GM18951 (cell line): ENCODE results near the gene GAREM2.
"Not testable (repeated sequence)": the region's sequence is repeated elsewhere in the genome, so short reads cannot be mapped to it uniquely, and the experiment has no call there.

ENCODE experiments used
- POLR2A ChIP-seq: IDR thresholded peaks from 4 replicates; pipeline ENCODE4 v1.6.1; 2011; ENCODE audit warnings: mild to moderate bottlenecking; ENCODE audit not compliant: insufficient read length, insufficient read depth; ENCODE audit errors: extremely low read depth
- in situ Hi-C: fragments of 300-500 bp; cut with MboI; formaldehyde crosslinking; loops from one replicate; pipeline ENCODE4 v1.12.0; 2022; ENCODE audit warnings: low sequenced_read_pairs, mixed read lengths, inconsistent platforms; ENCODE audit not compliant: unreplicated experiment

Gene GAREM2

GRCh38 chr2:26161926-26162325, 11.0 kb upstream of the GAREM2 start:
- no peak for TF ChIP-seq POLR2A
- in situ Hi-C loops = no loop called here

DNA sequence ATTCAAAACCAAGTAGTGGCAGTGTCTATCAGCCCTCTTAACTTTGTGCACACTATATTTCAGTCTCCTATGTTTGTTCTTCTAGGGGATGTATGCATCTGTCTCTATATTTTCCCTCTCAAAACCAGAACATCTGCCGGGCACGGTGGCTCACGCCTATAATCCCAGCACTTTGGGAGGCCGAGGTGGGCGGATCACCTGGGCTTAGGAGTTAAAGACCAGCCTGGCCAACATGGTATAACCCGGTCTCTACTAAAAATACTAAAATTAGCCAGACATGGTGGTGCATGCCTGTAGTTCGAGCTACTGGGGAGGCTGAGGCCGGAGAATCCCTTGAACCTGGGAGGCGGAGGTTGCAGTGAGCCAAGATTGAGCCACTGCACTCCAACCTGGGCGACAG, 9.9 kb upstream of the GAREM2 start:
- in situ Hi-C loops = no loop called here
- no peak for TF ChIP-seq POLR2A

- TF ChIP-seq POLR2A = no peak
- in situ Hi-C loops = no loop called here
Measured at GRCh38 chr2:26164231-26164630, 8.7 kb upstream of the GAREM2 start.

DNA sequence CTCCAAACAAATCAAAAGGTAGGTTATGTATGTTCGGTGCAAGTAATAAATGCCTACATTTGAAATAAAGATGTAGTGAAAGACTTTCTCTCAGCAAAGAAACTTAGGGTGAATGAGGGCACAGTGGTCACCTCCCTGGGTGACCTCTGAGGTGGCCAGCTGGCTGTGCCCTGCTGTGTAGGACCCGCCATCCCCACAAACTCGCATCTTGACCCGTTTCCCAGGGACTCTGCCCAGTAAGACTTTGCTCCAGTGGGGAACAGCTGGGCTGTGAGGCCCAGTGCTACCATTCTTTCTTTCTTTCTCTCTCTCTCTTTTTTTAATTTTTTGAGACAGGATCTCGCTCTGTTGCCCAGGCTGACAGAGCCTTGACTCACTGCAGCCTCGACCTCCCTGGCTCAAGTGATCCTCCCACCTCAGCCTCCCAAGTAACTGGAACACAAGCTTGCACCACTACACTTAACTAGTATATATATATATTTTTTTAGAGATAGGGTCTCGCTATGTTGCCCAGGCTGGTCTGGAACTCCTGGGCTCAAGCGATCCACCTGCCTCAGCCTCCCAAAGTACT, 8.2 kb upstream of the GAREM2 start:
- in situ Hi-C loops = no loop called here
- TF ChIP-seq POLR2A = no peak

DNA sequence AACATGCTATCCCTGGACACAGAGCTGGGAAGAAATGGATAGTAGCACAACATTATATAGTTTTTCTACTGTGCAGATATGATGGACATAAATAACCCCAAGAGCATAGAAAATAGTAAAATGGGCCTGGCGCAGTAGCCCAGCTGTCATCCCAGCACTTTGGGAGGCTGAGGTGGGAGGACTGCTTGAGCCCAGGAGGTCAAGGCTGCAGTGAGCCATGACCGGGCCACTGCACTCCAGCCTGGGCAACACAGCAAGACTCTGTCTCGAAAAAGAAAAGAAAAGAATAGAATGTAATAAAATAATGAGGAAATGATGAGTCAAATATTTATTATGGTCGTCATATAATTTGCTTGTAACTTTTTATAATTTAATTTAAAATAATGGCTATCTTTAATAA, 7.5 kb upstream of the GAREM2 start:
- TF ChIP-seq POLR2A = no peak
- in situ Hi-C loops = no loop called here

DNA sequence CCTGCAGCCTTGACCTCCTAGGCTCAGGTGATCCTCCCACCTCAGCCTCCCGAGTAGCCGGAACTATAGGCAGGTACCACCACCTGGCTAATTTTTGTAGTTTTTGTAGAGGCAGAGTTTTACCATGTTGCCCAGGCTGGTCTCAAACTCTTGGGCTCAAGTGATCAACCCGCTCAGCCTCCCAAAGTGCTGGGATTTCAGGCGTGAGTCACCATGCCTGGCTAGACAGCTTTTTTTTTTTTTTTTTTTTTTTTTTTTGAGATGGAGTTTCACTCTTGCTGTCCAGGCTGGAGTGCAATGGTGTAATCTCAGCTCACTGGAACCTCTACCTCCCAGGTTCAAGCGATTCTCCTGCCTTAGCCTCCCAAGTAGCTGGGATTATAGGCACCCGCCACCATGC, 6.3 kb upstream of the GAREM2 start:
- in situ Hi-C loops = not testable (repeated sequence)

DNA sequence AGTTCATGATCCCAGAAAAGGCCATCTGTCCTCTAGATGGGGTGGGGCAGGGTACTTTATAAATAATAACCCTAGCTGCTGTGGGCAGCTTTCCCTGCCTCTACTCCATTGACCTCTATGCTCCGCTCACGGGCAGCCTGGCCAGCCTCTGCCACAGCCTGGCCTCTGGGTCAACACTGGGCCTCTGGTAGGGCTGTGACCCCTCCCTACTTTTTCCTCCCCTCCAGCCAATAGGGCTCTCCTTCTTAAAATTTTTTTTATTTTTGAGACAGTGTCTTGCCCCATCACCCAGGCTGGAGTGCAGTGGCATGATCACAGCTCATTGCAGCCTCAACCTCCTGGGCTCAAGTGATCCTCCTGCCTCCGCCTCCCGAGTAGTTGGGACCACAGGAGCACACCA, 4.1 kb upstream of the GAREM2 start:
- TF ChIP-seq POLR2A = no peak
- in situ Hi-C loops = no loop called here

GRCh38 chr2:26169226-26169625, 3.7 kb upstream of the GAREM2 start:
- in situ Hi-C loops = no loop called here
- no peak for TF ChIP-seq POLR2A

- TF ChIP-seq POLR2A = no peak
- in situ Hi-C loops = no loop called here
Measured at GRCh38 chr2:26169681-26170414, 3.0 kb upstream of the GAREM2 start.

DNA sequence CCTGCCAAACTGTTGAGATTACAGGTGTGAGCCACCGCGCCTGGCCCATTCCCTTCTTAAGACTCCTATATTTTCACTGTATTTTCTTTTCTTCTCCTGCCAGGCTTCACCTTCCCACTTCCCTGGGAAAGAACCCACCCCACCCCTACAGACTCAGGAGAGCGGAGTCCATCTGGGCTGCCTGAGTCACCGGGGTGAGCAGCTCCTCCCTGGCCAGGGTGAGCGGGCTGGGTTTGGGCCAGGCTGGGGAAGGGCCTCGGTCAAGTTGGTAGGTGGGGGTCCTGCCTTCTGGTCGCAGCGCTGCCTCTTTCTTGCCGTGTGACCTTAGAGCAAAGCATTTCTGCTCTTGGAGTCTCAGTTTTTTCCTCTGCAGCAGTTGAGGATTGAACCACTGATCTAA, 2.1 kb upstream of the GAREM2 start:
- TF ChIP-seq POLR2A = no peak
- in situ Hi-C loops = no loop called here

DNA sequence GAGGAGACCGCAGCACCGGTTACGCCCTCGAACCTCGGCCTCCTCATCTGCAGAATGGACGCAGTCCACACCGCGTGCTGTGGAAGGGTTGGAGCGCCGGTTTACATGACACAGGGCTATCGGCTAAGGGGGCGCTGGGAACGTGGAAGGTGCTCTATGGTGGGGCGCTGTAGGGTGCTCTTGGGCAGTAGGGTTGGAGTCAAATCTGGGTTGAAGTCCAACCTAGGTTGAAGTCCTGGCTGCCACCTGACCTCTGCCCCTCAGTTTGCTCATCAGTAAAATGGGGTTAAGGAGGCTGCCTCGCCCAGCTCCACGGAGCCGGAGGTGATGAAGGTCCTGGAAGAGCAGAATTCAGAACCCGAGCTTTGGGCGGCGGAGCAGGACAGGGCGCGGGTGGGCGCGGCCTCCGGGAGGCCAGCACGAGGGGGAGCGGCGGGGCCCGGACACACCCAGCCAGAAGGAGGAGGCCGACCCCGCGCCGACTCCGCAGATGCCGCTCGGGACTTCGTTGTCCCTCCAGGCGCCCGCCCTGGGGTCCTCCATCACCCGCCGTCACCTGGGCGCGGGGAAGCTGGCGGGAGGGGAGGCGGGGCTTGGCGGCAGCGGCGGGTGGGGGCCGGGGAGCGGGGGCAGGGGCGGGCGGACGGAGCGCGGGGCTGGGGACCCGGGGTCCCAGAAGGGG, 558 bp upstream of the GAREM2 start:
- in situ Hi-C loops = no loop called here
- TF ChIP-seq POLR2A = no peak

DNA sequence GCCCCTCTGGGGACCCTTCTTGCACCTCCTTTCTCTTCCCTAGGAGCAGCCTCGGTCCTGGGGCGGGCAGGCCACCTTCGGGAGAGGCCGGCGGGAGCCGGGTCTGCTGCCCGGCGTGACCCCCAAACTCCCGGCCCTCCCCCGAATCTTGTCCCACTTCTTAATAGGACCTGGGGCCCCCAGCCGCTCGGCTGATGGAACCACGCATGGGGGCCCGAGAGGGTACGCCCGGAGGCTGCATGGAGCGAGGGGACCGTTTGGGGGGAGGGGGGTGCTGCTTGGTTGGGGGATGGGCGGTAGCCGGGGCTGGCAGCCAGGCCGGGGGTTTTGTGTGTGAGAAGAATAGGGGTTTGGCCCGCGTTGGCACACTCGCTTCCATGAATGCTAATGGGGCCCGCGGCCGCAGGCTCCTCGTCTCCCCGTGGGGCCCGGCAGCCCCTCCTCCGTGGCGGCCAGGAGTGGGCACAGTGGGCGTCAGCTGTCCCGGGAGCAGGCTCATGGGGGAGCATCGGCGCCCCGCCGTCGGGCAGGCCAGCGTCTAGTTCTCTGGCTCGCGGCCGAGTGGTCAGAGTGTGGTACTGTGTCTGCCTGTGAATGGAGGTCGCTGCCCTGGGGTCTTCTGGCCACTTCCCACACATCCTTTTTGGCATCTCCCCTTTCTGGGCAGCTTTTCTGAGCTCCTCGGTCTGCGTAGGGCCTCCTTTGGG, 1.0 kb downstream of the GAREM2 start:
- in situ Hi-C loops = no loop called here
- no peak for TF ChIP-seq POLR2A

DNA sequence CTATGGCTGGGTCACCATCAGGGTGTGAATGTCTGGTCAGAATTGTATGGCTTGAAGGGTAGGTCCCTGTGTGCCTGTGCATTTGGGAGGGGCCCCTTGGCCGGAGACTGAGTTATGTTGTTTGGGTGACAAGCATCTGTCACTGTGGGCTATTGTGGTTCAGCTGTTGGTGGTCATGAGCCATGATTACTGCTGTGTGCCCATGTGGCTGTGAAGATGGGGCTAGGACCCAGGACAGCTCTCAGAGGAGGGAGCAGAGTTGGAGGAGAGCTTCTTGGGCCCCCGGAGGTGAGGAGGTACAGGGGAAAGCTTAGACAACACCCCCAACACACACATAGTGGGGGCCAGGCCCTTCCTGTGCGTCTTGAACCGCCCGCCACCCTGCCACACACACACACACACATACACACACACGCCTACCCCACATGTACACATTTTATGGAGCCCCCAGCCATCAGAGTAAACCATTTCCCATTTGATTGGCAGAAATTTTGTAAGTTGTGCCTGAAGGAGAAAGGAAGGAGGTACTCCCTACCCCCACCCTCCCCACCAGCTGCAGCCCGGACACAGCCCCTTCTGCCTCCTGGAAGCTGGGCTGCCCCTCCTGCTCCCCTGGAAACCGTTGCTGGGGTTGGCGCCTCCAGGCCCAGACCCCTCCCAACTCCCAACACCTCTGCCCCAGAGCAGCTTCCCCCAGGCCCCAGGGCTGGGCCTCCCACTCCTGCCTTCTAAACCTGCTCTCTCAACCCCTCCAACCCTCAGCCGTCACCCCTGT, 2.0 kb downstream of the GAREM2 start:
- in situ Hi-C loops = no loop called here
- no peak for TF ChIP-seq POLR2A
